ENCODE results near the gene GRIP2.

Gene GRIP2

GRCh38 chr3:14538451-14539088, 1.6 kb downstream of the GRIP2 start:
- no peak overlapping the region for H3K9ac ChIP-seq (ENCODE audit: insufficient read length, low read depth)
- H3K36me3 ChIP-seq (ENCODE audit: insufficient read depth, insufficient read length, low read length), result no peaks in the 10 kb centered on the region
- no peaks in the 10 kb centered on the region for H3K9me3 ChIP-seq (ENCODE audit: insufficient read depth, low read length)
- no peaks in the 10 kb centered on the region for H3K27me3 ChIP-seq (ENCODE audit: insufficient read depth, insufficient read length)
- TF ChIP-seq ZNF274 (IDR thresholded peaks at IDR 0.05; ENCODE audit: low read depth, low read length), result no peak
- no peak for TF ChIP-seq YY1 (IDR thresholded peaks at IDR 0.05; ENCODE audit: insufficient read depth, insufficient read length)
- no peak for TF ChIP-seq SUZ12 (IDR thresholded peaks at IDR 0.05; ENCODE audit: extremely low read depth, insufficient read depth, insufficient read length)
- H3K4me1 ChIP-seq (ENCODE audit: insufficient read depth, insufficient read length), result peaks cover 39% of the 10 kb centered on the region
- DNase-seq (ENCODE audit: low read depth, low spot score), result no peak
- H3K4me3 ChIP-seq (ENCODE audit: insufficient read length, low read depth), result no peak overlapping the region

GRCh38 chr3:14537590-14538450, 2.3 kb downstream of the GRIP2 start:
- DNase-seq (ENCODE audit: low read depth, low spot score), result no peak
- H3K9me3 ChIP-seq (ENCODE audit: insufficient read depth, low read length), result no peaks in the 10 kb centered on the region
- H3K4me3 ChIP-seq (ENCODE audit: insufficient read length, low read depth), result no peak overlapping the region
- H3K9ac ChIP-seq (ENCODE audit: insufficient read length, low read depth), result no peak overlapping the region
- H3K4me1 ChIP-seq (ENCODE audit: insufficient read depth, insufficient read length), result peaks cover 45% of the 10 kb centered on the region
- TF ChIP-seq ZNF274 (IDR thresholded peaks at IDR 0.05; ENCODE audit: low read depth, low read length), result no peak
- no peaks in the 10 kb centered on the region for H3K27me3 ChIP-seq (ENCODE audit: insufficient read depth, insufficient read length)
- H3K36me3 ChIP-seq (ENCODE audit: insufficient read depth, insufficient read length, low read length), result no peaks in the 10 kb centered on the region

- Histone ChIP-seq H3K4me1 (ENCODE audit: insufficient read depth, insufficient read length) (peaks cover 52% of the 10 kb centered on the region), H3K4me3 (ENCODE audit: insufficient read length, low read depth) (no peak overlapping the region), H3K9ac (ENCODE audit: insufficient read length, low read depth) (no peak overlapping the region)
Measured at GRCh38 chr3:14536837-14537589, 3.1 kb downstream of the GRIP2 start.

GRCh38 chr3:14536055-14536815, 3.9 kb downstream of the GRIP2 start:
- H3K9ac ChIP-seq (ENCODE audit: insufficient read length, low read depth), result no peak overlapping the region
- no peak for DNase-seq (ENCODE audit: low read depth, low spot score)

More at GRCh38 chr3:14536837-14537589, 3.1 kb downstream of the GRIP2 start:
- Histone ChIP-seq H3K9me3 (ENCODE audit: insufficient read depth, low read length) (no peaks in the 10 kb centered on the region), H3K36me3 (ENCODE audit: insufficient read depth, insufficient read length, low read length) (no peaks in the 10 kb centered on the region), H3K27me3 (ENCODE audit: insufficient read depth, insufficient read length) (no peaks in the 10 kb centered on the region)
- TF ChIP-seq YY1 (IDR thresholded peaks at IDR 0.05; ENCODE audit: insufficient read depth, insufficient read length), result no peak
- TF ChIP-seq SUZ12 (IDR thresholded peaks at IDR 0.05; ENCODE audit: extremely low read depth, insufficient read depth, insufficient read length), result no peak
- no peak for TF ChIP-seq ZNF274 (IDR thresholded peaks at IDR 0.05; ENCODE audit: low read depth, low read length)
- DNase-seq (ENCODE audit: low read depth, low spot score), result no peak

GRCh38 chr3:14535616-14536015, 4.5 kb downstream of the GRIP2 start:
- TF ChIP-seq SUZ12 (IDR thresholded peaks at IDR 0.05; ENCODE audit: extremely low read depth, insufficient read depth, insufficient read length) (no peak), ZNF274 (IDR thresholded peaks at IDR 0.05; ENCODE audit: low read depth, low read length) (no peak), YY1 (IDR thresholded peaks at IDR 0.05; ENCODE audit: insufficient read depth, insufficient read length) (no peak)
- DNase-seq (ENCODE audit: low read depth, low spot score), result no peak
- H3K4me3 ChIP-seq (ENCODE audit: insufficient read length, low read depth), result no peak overlapping the region
- no peaks in the 10 kb centered on the region for H3K9me3 ChIP-seq (ENCODE audit: insufficient read depth, low read length)
- peaks cover 48% of the 10 kb centered on the region for H3K4me1 ChIP-seq (ENCODE audit: insufficient read depth, insufficient read length)
- no peak overlapping the region for H3K9ac ChIP-seq (ENCODE audit: insufficient read length, low read depth)
- no peaks in the 10 kb centered on the region for H3K27me3 ChIP-seq (ENCODE audit: insufficient read depth, insufficient read length)
- H3K36me3 ChIP-seq (ENCODE audit: insufficient read depth, insufficient read length, low read length), result no peaks in the 10 kb centered on the region

More at GRCh38 chr3:14536055-14536815, 3.9 kb downstream of the GRIP2 start:
- Histone ChIP-seq H3K4me1 (ENCODE audit: insufficient read depth, insufficient read length) (peaks cover 53% of the 10 kb centered on the region), H3K27me3 (ENCODE audit: insufficient read depth, insufficient read length) (no peaks in the 10 kb centered on the region), H3K9me3 (ENCODE audit: insufficient read depth, low read length) (no peaks in the 10 kb centered on the region), H3K4me3 (ENCODE audit: insufficient read length, low read depth) (no peak overlapping the region), H3K36me3 (ENCODE audit: insufficient read depth, insufficient read length, low read length) (no peaks in the 10 kb centered on the region)
- TF ChIP-seq YY1 (IDR thresholded peaks at IDR 0.05; ENCODE audit: insufficient read depth, insufficient read length) (no peak), ZNF274 (IDR thresholded peaks at IDR 0.05; ENCODE audit: low read depth, low read length) (no peak), SUZ12 (IDR thresholded peaks at IDR 0.05; ENCODE audit: extremely low read depth, insufficient read depth, insufficient read length) (no peak)

GRCh38 chr3:14534516-14535191, 5.5 kb downstream of the GRIP2 start:
- DNase-seq (ENCODE audit: low read depth, low spot score), result peak; percentile 75
- peaks cover 7% of the 10 kb centered on the region; the same call in 1 of the 2 replicates for H3K9me3 ChIP-seq (ENCODE audit: insufficient read depth, low read length)
- TF ChIP-seq ZNF274 (IDR thresholded peaks at IDR 0.05; ENCODE audit: low read depth, low read length), result no peak
- TF ChIP-seq YY1 (IDR thresholded peaks at IDR 0.05; ENCODE audit: insufficient read depth, insufficient read length), result no peak
- TF ChIP-seq SUZ12 (IDR thresholded peaks at IDR 0.05; ENCODE audit: extremely low read depth, insufficient read depth, insufficient read length), result no peak
- H3K27me3 ChIP-seq (ENCODE audit: insufficient read depth, insufficient read length), result no peaks in the 10 kb centered on the region
- H3K9ac ChIP-seq (ENCODE audit: insufficient read length, low read depth), result no peak overlapping the region
- H3K4me3 ChIP-seq (ENCODE audit: insufficient read length, low read depth), result no peak overlapping the region
- H3K36me3 ChIP-seq (ENCODE audit: insufficient read depth, insufficient read length, low read length), result no peaks in the 10 kb centered on the region
- H3K4me1 ChIP-seq (ENCODE audit: insufficient read depth, insufficient read length), result peaks cover 43% of the 10 kb centered on the region
